Upper lobe of left lung (tissue), 4 donors: ENCODE results near the gene FYB1.

Experiments
- POLR2A ChIP-seq, 4 donors: fragments of 450-650 bp; IDR thresholded peaks; one replicate each; pipeline ENCODE4 v1.5.1; 2016 to 2017; ENCODE audit warnings: antibody characterized with exemption in 4 of 4, mild to moderate bottlenecking in 2 of 4
- TF ChIP-seq, protein P1 (sequence below), 6 experiments: fragments of 450-650 bp in 4 of 6; fragments of 200-600 bp in 2 of 6; sonication (generic) in 2 of 6; IDR thresholded peaks; one replicate each; pipeline ENCODE4 v1.5.1; 2016 to 2019; ENCODE audit warnings: antibody characterized with exemption in 6 of 6

DNA sequence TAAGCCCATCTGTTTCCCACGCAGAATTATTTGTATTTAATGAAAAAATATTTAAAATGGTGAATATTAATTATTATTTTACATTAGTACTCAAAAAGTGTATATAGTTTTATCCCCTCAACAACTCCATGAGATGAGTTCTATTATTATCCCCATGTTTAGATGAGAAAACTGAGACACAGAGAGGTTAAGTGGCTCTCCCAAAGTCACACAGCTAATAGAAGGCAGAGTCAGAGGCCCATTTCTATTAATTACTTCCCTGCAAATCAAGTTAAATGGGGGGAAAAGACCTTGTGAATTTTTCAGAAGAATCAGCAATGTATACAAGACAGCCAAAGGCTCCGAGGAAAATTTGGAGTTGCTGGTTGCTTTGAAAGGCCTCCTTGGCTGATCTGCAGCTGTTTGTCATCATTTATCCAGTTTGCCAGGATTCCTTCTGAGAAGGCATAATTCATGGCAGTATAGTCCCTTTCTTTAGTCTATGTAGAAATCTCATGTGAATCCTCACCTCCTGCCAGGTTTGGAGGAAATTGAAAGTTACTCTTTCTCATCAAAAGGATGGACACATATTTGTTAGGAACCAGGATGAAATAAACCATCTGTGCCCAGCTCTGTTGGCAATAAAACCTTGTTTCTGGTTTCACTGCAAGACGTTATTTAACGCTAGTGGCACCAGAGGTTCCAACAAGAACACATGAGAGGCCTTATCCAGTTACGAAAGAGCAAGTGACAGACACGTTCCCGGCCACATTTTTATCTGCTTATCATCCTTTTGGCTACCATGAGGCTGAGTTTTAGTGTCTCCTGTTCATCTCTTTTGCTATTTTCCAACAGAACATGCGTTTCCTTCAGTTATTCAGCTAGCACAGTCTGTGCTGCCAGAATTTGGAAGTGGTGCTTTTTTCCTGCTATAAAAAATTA is 621 bp downstream of the FYB1 start:
- TF ChIP-seq POLR2A (IDR thresholded peaks at IDR 0.05), result no peak
- TF ChIP-seq, protein P1, sequence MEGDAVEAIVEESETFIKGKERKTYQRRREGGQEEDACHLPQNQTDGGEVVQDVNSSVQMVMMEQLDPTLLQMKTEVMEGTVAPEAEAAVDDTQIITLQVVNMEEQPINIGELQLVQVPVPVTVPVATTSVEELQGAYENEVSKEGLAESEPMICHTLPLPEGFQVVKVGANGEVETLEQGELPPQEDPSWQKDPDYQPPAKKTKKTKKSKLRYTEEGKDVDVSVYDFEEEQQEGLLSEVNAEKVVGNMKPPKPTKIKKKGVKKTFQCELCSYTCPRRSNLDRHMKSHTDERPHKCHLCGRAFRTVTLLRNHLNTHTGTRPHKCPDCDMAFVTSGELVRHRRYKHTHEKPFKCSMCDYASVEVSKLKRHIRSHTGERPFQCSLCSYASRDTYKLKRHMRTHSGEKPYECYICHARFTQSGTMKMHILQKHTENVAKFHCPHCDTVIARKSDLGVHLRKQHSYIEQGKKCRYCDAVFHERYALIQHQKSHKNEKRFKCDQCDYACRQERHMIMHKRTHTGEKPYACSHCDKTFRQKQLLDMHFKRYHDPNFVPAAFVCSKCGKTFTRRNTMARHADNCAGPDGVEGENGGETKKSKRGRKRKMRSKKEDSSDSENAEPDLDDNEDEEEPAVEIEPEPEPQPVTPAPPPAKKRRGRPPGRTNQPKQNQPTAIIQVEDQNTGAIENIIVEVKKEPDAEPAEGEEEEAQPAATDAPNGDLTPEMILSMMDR (IDR thresholded peaks at IDR 0.05), result no peak
